ENCODE data around the gene CAMK1D. TPM values are rescaled to one million over a fixed set of nuclear protein-coding genes. Genes with fewer than 3 reads are reported as not detected.
"Not testable (repeated sequence)": the region's sequence is repeated elsewhere in the genome, so short reads cannot be mapped to it uniquely, and the experiment has no call there.

CAMK1D gene
- total RNA-seq, 2 donors from 2014 or later, result 42.5 to 50.7 TPM

GRCh38 chr10:12839941-12840611 lies 490.7 kb downstream of the CAMK1D start:
- DNase-seq (no peak), ATAC-seq (no peak)
- intact Hi-C loops (cut with DNase I, micrococcal nuclease), result no loop called here

GRCh38 chr10:12841426-12841825 lies 492.1 kb downstream of the CAMK1D start:
- ATAC-seq, result no peak
- intact Hi-C loops (cut with DNase I, micrococcal nuclease), result no loop called here
- no peak for DNase-seq

GRCh38 chr10:12841826-12842225 lies 492.5 kb downstream of the CAMK1D start:
- no peak for DNase-seq
- no peak for ATAC-seq
- intact Hi-C loops (cut with DNase I, micrococcal nuclease), result no loop called here

- DNase-seq, result no peak
- intact Hi-C loops (cut with DNase I, micrococcal nuclease), result no loop called here
- ATAC-seq, result no peak
Measured at GRCh38 chr10:12842310-12842709, 493.0 kb downstream of the CAMK1D start.

GRCh38 chr10:12843296-12843945 lies 494.1 kb downstream of the CAMK1D start:
- no peak for DNase-seq
- intact Hi-C loops (cut with DNase I, micrococcal nuclease), result no loop called here
- no peak for ATAC-seq

- ATAC-seq (no peak), DNase-seq (no peak)
- intact Hi-C loops (cut with DNase I, micrococcal nuclease), result no loop called here
Measured at GRCh38 chr10:12844811-12845483, 495.6 kb downstream of the CAMK1D start.

GRCh38 chr10:12846718-12847117 lies 497.4 kb downstream of the CAMK1D start:
- no peak for ATAC-seq
- DNase-seq, result no peak
- intact Hi-C loops (cut with DNase I, micrococcal nuclease), result no loop called here

- DNase-seq (no peak), ATAC-seq (no peak)
- intact Hi-C loops (cut with DNase I, micrococcal nuclease), result no loop called here
Measured at GRCh38 chr10:12847361-12847975, 498.1 kb downstream of the CAMK1D start.

- ATAC-seq (no peak), DNase-seq (no peak)
- intact Hi-C loops (cut with DNase I, micrococcal nuclease), result no loop called here
Measured at GRCh38 chr10:12848439-12849173, 499.3 kb downstream of the CAMK1D start.

- DNase-seq (no peak), ATAC-seq (no peak)
- intact Hi-C loops (cut with DNase I, micrococcal nuclease), result no loop called here
Measured at GRCh38 chr10:12849319-12850181, 500.2 kb downstream of the CAMK1D start.

- DNase-seq (no peak), ATAC-seq (no peak)
- intact Hi-C loops (cut with DNase I, micrococcal nuclease), result no loop called here
Measured at GRCh38 chr10:12852687-12853086, 503.3 kb downstream of the CAMK1D start.

GRCh38 chr10:12854988-12855387 lies 505.6 kb downstream of the CAMK1D start:
- ATAC-seq, result no peak
- intact Hi-C loops (cut with DNase I, micrococcal nuclease), result no loop called here
- no peak for DNase-seq

GRCh38 chr10:12862459-12862858 lies 513.1 kb downstream of the CAMK1D start:
- ATAC-seq (no peak), DNase-seq (no peak)
- intact Hi-C loops (cut with DNase I, micrococcal nuclease), result no loop called here

- intact Hi-C loops (cut with DNase I, micrococcal nuclease); ATAC-seq; DNase-seq: not testable (repeated sequence)
Measured at GRCh38 chr10:12865515-12865914, 516.2 kb downstream of the CAMK1D start.

GRCh38 chr10:12868229-12868628 lies 518.9 kb downstream of the CAMK1D start:
- intact Hi-C loops (cut with DNase I, micrococcal nuclease), result no loop called here
- ATAC-seq (no peak), DNase-seq (no peak)

- intact Hi-C loops (cut with DNase I, micrococcal nuclease), result no loop called here
- DNase-seq (no peak), ATAC-seq (no peak)
Measured at GRCh38 chr10:12869427-12869826, 520.1 kb downstream of the CAMK1D start.

GRCh38 chr10:12872577-12872976 lies 523.2 kb downstream of the CAMK1D start:
- DNase-seq, result no peak
- intact Hi-C loops (cut with DNase I, micrococcal nuclease), result no loop called here
- ATAC-seq, result no peak

GRCh38 chr10:12873172-12873571 lies 523.8 kb downstream of the CAMK1D start:
- no peak for ATAC-seq
- intact Hi-C loops (cut with DNase I, micrococcal nuclease), result no loop called here
- DNase-seq, result no peak
